H1 (cell line): Measurements from ENCODE around the gene ITPK1. TPM values are rescaled to one million over a fixed set of nuclear protein-coding genes. Genes with fewer than 3 reads are reported as not detected.
A peak's percentile ranks its signal among the peaks of the same experiment; 100 is the strongest.

ENCODE experiments used
- CTCF ChIA-PET: fragments of 300-600 bp; sonication (Branson Sonifier 250); formaldehyde crosslinking; loops from one replicate; lab custom pipeline; 2021; ENCODE audit not compliant: partially characterized antibody; lab: Charles Lee
- POLR2A ChIA-PET: fragments of 300-600 bp; sonication (Branson Sonifier 250); formaldehyde crosslinking; loops from one replicate; lab custom pipeline; 2021; ENCODE audit warnings: inconsistent platforms; ENCODE audit not compliant: partially characterized antibody; lab: Charles Lee
- DNase-seq, 2 experiments: peaks; one replicate each; pipeline versions ENCODE4 v3.0.0 to v3.0.0-alpha.2; 2010 to 2022; ENCODE audit warnings: low spot score in 2 of 2, low read depth in 1 of 2, mixed read lengths in 1 of 2
- FAIRE-seq: peaks from 2 replicates; lab custom pipeline; 2011; peaks lifted over from hg19 to GRCh38; lab: Jason Lieb, UNC
- H2AFZ ChIP-seq: 2 replicates; pipeline ENCODE4 v1.8.1; 2012; ENCODE audit warnings: low read length, inconsistent platforms
- H2AK5ac ChIP-seq: 2 replicates; pipeline ENCODE4 v1.6.1; 2013; ENCODE audit warnings: low read depth, low read length
- H2BK120ac ChIP-seq: replicated peaks from 2 replicates; pipeline ENCODE3; 2013; ENCODE audit warnings: low read depth, low read length, inconsistent platforms
- H2BK12ac ChIP-seq: 2 replicates; pipeline ENCODE4 v1.6.1; 2013; ENCODE audit warnings: low read depth, low read length
- H2BK15ac ChIP-seq: 2 replicates; pipeline ENCODE4 v1.6.1; 2013; ENCODE audit warnings: low read length
- H2BK20ac ChIP-seq: 2 replicates; pipeline ENCODE4 v1.6.1; 2013; ENCODE audit warnings: low read length
- H2BK5ac ChIP-seq: 2 replicates; pipeline ENCODE4 v1.6.1; 2013; ENCODE audit warnings: low read depth, low read length
- H3K14ac ChIP-seq: 2 replicates; pipeline ENCODE4 v1.6.1; 2013; ENCODE audit warnings: inconsistent platforms; ENCODE audit not compliant: insufficient read length
- H3K18ac ChIP-seq: 2 replicates; pipeline ENCODE4 v1.6.1; 2013; ENCODE audit warnings: low read length; ENCODE audit errors: extremely low read depth
- H3K23ac ChIP-seq: 2 replicates; pipeline ENCODE4 v1.6.1; 2013; ENCODE audit warnings: inconsistent platforms; ENCODE audit not compliant: insufficient read length
- H3K23me2 ChIP-seq: 2 replicates; pipeline ENCODE4 v1.6.1; 2013; ENCODE audit warnings: low read depth, low read length
- H3K27ac ChIP-seq: 2 replicates; pipeline ENCODE4 v1.6.1; 2011; ENCODE audit warnings: low read depth, low read length, inconsistent platforms
- H3K27me3 ChIP-seq, 4 experiments: replicated peaks in 1 of 4; 1 replicate in 1 of 4; 2 replicates in 3 of 4; pipeline versions ENCODE4 v1.6.1 to v1.8.1; 2011 to 2013; ENCODE audit warnings: low read length in 3 of 4, mild to moderate bottlenecking in 3 of 4, inconsistent platforms in 2 of 4, mixed read lengths in 2 of 4, moderate library complexity in 1 of 4; ENCODE audit not compliant: control insufficient read depth in 3 of 4, insufficient read depth in 3 of 4; ENCODE audit errors: extremely low read depth in 1 of 4
- H3K36me3 ChIP-seq, 4 experiments: 2 replicates each; pipeline versions ENCODE4 v1.6.1 to v1.8.1; 2011 to 2013; ENCODE audit warnings: mild to moderate bottlenecking in 4 of 4, low read length in 3 of 4, moderate library complexity in 2 of 4, control low read depth in 1 of 4, inconsistent platforms in 1 of 4; ENCODE audit not compliant: insufficient read depth in 4 of 4, control insufficient read depth in 2 of 4
- H3K4ac ChIP-seq: replicated peaks from 2 replicates; pipeline ENCODE3; 2013; ENCODE audit warnings: low read length, low read depth, mixed read lengths, inconsistent platforms; ENCODE audit not compliant: insufficient read length
- H3K4me1 ChIP-seq, 4 experiments: replicated peaks in 1 of 4; 1 replicate in 1 of 4; 2 replicates in 3 of 4; pipeline versions ENCODE4 v1.6.1 to v1.8.1; 2011 to 2013; ENCODE audit warnings: low read length in 3 of 4, inconsistent platforms in 2 of 4, mixed read lengths in 1 of 4; ENCODE audit not compliant: insufficient read depth in 4 of 4, control insufficient read depth in 3 of 4
- H3K4me2 ChIP-seq, 2 experiments: 2 replicates each; pipeline versions ENCODE4 v1.6.1 to v1.8.1; 2011 to 2013; ENCODE audit warnings: low read depth in 2 of 2, low read length in 2 of 2, control low read depth in 1 of 2, inconsistent platforms in 1 of 2, mild to moderate bottlenecking in 1 of 2; ENCODE audit not compliant: insufficient read depth in 1 of 2
- H3K4me3 ChIP-seq, 4 experiments: fragments of 200-600, 300-600 bp in 1 of 4; sonication (generic), shearing (Covaris generic), sonication (Bioruptor Twin) in 1 of 4; 2 replicates each; pipeline versions ENCODE4 v1.5.1 to v1.8.1; 2011 to 2016; ENCODE audit warnings: low read length in 4 of 4, low read depth in 3 of 4, control low read depth in 2 of 4, inconsistent platforms in 2 of 4, mild to moderate bottlenecking in 2 of 4, mixed read lengths in 1 of 4, moderate library complexity in 1 of 4; ENCODE audit not compliant: insufficient read depth in 2 of 4; ENCODE audit errors: extremely low read depth in 1 of 4
- H3K56ac ChIP-seq: replicated peaks from 2 replicates; pipeline ENCODE3; 2013; ENCODE audit warnings: low read depth, mild to moderate bottlenecking, mixed read lengths, low read length, inconsistent platforms; ENCODE audit not compliant: insufficient read length
- H3K79me1 ChIP-seq: 2 replicates; pipeline ENCODE4 v1.6.1; 2013; ENCODE audit warnings: low read depth, low read length, control low read depth
- H3K79me2 ChIP-seq, 2 experiments: 2 replicates each; pipeline versions ENCODE4 v1.6.1 to v1.8.1; 2012 to 2013; ENCODE audit warnings: low read length in 2 of 2, mild to moderate bottlenecking in 2 of 2, inconsistent platforms in 1 of 2; ENCODE audit not compliant: insufficient read depth in 2 of 2, control insufficient read depth in 1 of 2
- H3K9ac ChIP-seq, 4 experiments: replicated peaks in 1 of 4; 1 replicate in 1 of 4; 2 replicates in 3 of 4; pipeline versions ENCODE4 v1.6.1 to v1.8.1; 2011 to 2013; ENCODE audit warnings: low read depth in 3 of 4, low read length in 3 of 4, control low read depth in 2 of 4, mild to moderate bottlenecking in 2 of 4, moderate library complexity in 2 of 4, inconsistent platforms in 1 of 4; ENCODE audit errors: extremely low read depth in 1 of 4
- H3K9me3 ChIP-seq, 2 experiments: 2 replicates each; pipeline versions ENCODE4 v1.6.1 to v1.8.1; 2012 to 2013; ENCODE audit warnings: mild to moderate bottlenecking in 2 of 2, moderate library complexity in 2 of 2, control low read depth in 1 of 2, inconsistent platforms in 1 of 2, low read depth in 1 of 2, low read length in 1 of 2, mixed read lengths in 1 of 2; ENCODE audit not compliant: insufficient read depth in 2 of 2
- H4K20me1 ChIP-seq, 2 experiments: replicated peaks in 1 of 2; 2 replicates each; pipeline versions ENCODE3 to v1.8.1; 2011 to 2013; ENCODE audit warnings: inconsistent platforms in 2 of 2, low read length in 2 of 2, mild to moderate bottlenecking in 1 of 2; ENCODE audit not compliant: insufficient read depth in 2 of 2, control insufficient read depth in 1 of 2
- H4K5ac ChIP-seq: 2 replicates; pipeline ENCODE4 v1.6.1; 2013; ENCODE audit warnings: low read length, low read depth, mixed read lengths, inconsistent platforms; ENCODE audit not compliant: insufficient read length
- H4K8ac ChIP-seq: 2 replicates; pipeline ENCODE4 v1.8.0; 2013; ENCODE audit warnings: mild to moderate bottlenecking, moderate library complexity, low read length, inconsistent platforms; ENCODE audit not compliant: insufficient read depth; ENCODE audit errors: extremely low read depth
- H4K91ac ChIP-seq: replicated peaks from 2 replicates; pipeline ENCODE3; 2013; ENCODE audit warnings: low read length, mixed read lengths, inconsistent platforms; ENCODE audit not compliant: insufficient read length
- CHD2 ChIP-seq: IDR thresholded peaks from 2 replicates; pipeline ENCODE4 v1.6.1; 2012; ENCODE audit warnings: low read length, improper control_type of control experiment
- FOSL1 ChIP-seq: IDR thresholded peaks from 2 replicates; pipeline ENCODE4 v1.6.1; 2011; ENCODE audit warnings: mild to moderate bottlenecking, low read depth, low read length, moderate library complexity; ENCODE audit not compliant: insufficient read depth
- GTF2F1 ChIP-seq: IDR thresholded peaks from 2 replicates; pipeline ENCODE4 v1.6.1; 2012; ENCODE audit warnings: low read depth, low read length, improper control_type of control experiment, borderline replicate concordance
- JUND ChIP-seq: IDR thresholded peaks from 2 replicates; pipeline ENCODE4 v1.6.1; 2011; ENCODE audit warnings: mild to moderate bottlenecking, improper control_type of control experiment, low read length
- KDM4A ChIP-seq: IDR thresholded peaks from one replicate; pipeline ENCODE4 v1.7.1; 2012; ENCODE audit warnings: low read depth, mild to moderate bottlenecking, moderate library complexity, low read length, inconsistent platforms; ENCODE audit not compliant: severe bottlenecking
- MAFK ChIP-seq: IDR thresholded peaks from 2 replicates; pipeline ENCODE4 v1.6.1; 2012; ENCODE audit warnings: low read depth, mild to moderate bottlenecking, improper control_type of control experiment, low read length
- MAX ChIP-seq: IDR thresholded peaks from 2 replicates; pipeline ENCODE4 v1.6.1; 2012; ENCODE audit warnings: inconsistent platforms
- SIX5 ChIP-seq: IDR thresholded peaks from 2 replicates; pipeline ENCODE4 v1.6.1; 2011; ENCODE audit warnings: mild to moderate bottlenecking, low read depth, low read length
- SP2 ChIP-seq: IDR thresholded peaks from 2 replicates; pipeline ENCODE4 v1.6.1; 2012; ENCODE audit warnings: mild to moderate bottlenecking, low read length, inconsistent platforms
- SRF ChIP-seq: IDR thresholded peaks from 2 replicates; pipeline ENCODE4 v1.6.1; 2011; ENCODE audit warnings: mild to moderate bottlenecking, low read depth, low read length, moderate library complexity
- SUZ12 ChIP-seq: fragments of 200-600 bp; sonication (generic); IDR thresholded peaks from 2 replicates; pipeline ENCODE4 v1.6.1; 2012; ENCODE audit warnings: mild to moderate bottlenecking, inconsistent platforms, low read length, moderate library complexity, mixed read lengths
- WGBS, 2 experiments: shearing (Covaris generic) in 1 of 2; methylation state at CpG; one replicate each; pipeline versions ENCODE4 v1.1.6 to v1.1.7; 2013 to 2015; ENCODE audit warnings: low lambda C conversion rate in 2 of 2, mixed read lengths in 2 of 2, inconsistent platforms in 1 of 2, low coverage in 1 of 2, missing lambda C conversion rate in 1 of 2; ENCODE audit not compliant: insufficient replicate concordance in 2 of 2, insufficient coverage in 1 of 2, insufficient read length in 1 of 2; ENCODE audit errors: extremely low coverage in 1 of 2, missing lambda C conversion rate in 1 of 2; 5-methylcytosine and 5-hydroxymethylcytosine counted together
- polyA plus RNA-seq, 7 experiments: library from polyadenylated mRNA; depleted of rRNA in 3 of 7; stranded (reverse) in 5 of 7; unstranded in 2 of 7; fragments of >200 nt in 5 of 7; fragments of 200-250 nt in 2 of 7; gene quantifications; 1 replicate in 5 of 7; 2 replicates in 1 of 7; 4 replicates in 1 of 7; pipeline versions ENCODE4 v1.2.1 to v1.2.3, GENCODE V29; 2011 to 2013; ENCODE audit warnings: missing spikeins in 2 of 7, mixed read lengths in 2 of 7
- total RNA-seq: library from RNA; stranded (reverse); fragmentation: NEBNext Ultra II Directional; extraction: Animal tissue kit (Norgen Biotek cat#: 25700); gene quantifications from 2 replicates; pipeline ENCODE4 v1.2.1, GENCODE V29; 2021
- TF ChIP-seq, protein P1 (sequence below): IDR thresholded peaks from 2 replicates; pipeline ENCODE4 v1.6.1; 2011; ENCODE audit warnings: low read length, improper control_type of control experiment

ITPK1 gene
- total and polyA plus RNA-seq, 2 of the 8 experiments (the other 6 are each of a cell fraction or from before 2014, with no cell fraction given) = 108 to 143 TPM

DNA sequence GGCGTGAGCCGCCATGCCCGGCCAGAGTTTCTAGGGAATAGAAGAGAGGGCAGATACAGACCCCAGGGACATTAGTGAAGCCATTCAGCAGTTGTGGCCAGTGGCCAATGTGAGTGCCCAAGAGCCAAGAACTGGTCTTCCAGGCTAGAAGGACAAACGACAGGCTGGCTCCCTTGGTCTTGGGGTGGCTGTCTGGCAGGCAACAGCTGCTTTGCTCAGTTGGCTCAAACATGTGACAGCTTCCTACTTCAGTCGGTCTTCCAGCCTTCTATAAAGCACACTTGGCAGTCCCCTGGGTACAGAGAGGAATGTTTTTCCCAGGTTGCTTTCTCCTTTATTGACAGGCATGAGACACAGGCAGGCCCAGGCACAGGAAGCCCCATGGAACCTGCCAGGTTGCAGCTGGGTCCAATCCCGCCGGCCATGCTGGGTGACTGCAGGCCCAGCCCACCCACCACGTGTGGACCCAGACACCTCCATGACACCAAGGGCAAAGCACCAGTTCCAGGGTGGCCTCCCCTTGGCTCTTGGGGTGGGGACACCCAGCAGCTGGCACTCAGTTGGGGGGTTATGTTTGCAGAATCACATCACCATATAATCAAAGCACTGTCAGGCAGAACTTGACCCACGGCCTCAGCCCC, 177.4 kb downstream of the ITPK1 start:
- Histone ChIP-seq H3K27me3 (no peaks in the 10 kb centered on the region), H3K9ac (no peak overlapping the region), H2BK20ac (no peak overlapping the region), H4K5ac (no peak overlapping the region), H2AK5ac (no peak overlapping the region), H3K4me3 (no peak overlapping the region), H4K20me1 (peaks cover 8 to 9% of the 10 kb centered on the region in 2 experiments), H2BK12ac (no peak overlapping the region), H3K23ac (no peak overlapping the region), H3K79me1 (peaks cover 3% of the 10 kb centered on the region; the same call in 1 of the 2 replicates), H3K79me2 (no peaks in the 10 kb centered on the region), H3K36me3 (peaks cover 0 to 6% (median 0%) of the 10 kb centered on the region in 4 experiments; a peak in 1 of 8 replicates), H2AFZ (no peak overlapping the region), H2BK120ac (no peak overlapping the region), H3K23me2 (no peaks in the 10 kb centered on the region), H3K27ac (no peak overlapping the region), H4K8ac (peak overlapping the region; percentile 2; the same call in 1 of the 2 replicates), H3K4me2 (no peak overlapping the region), H3K4me1 (no peaks in the 10 kb centered on the region), H3K56ac (no peak overlapping the region), H2BK15ac (no peak overlapping the region), H3K14ac (no peak overlapping the region), H2BK5ac (no peak overlapping the region), H3K4ac (no peak overlapping the region), H3K18ac (no peak overlapping the region), H4K91ac (no peak overlapping the region), H3K9me3 (no peaks in the 10 kb centered on the region)
- WGBS, 2 experiments = 93% methylated on average over 9 of the region's 9 CpGs; no CpG with 5 or more reads in 1 of the 2 experiments
- FAIRE-seq (no peak), DNase-seq (no peak)
- ChIA-PET CTCF (interaction anchor here (0.5 to 1.5 kb wide), 4 partner anchors 13 to 194 kb away, joined by 3 to 5 read pairs (median 4); no protein-coding TSS in a partner anchor), POLR2A (interaction anchor here (1.4 kb wide), 1 partner anchor 12 kb away, joined by 3 read pairs; no protein-coding TSS in a partner anchor)
- no peak for TF ChIP-seq SRF
- TF ChIP-seq MAX = no peak
- TF ChIP-seq FOSL1 = no peak
- TF ChIP-seq MAFK = no peak
- TF ChIP-seq GTF2F1 = no peak
- TF ChIP-seq KDM4A = no peak
- no peak for TF ChIP-seq JUND
- no peak for TF ChIP-seq SIX5
- TF ChIP-seq SP2 = no peak
- TF ChIP-seq CHD2 = no peak
- TF ChIP-seq SUZ12 = no peak
- TF ChIP-seq, protein P1, sequence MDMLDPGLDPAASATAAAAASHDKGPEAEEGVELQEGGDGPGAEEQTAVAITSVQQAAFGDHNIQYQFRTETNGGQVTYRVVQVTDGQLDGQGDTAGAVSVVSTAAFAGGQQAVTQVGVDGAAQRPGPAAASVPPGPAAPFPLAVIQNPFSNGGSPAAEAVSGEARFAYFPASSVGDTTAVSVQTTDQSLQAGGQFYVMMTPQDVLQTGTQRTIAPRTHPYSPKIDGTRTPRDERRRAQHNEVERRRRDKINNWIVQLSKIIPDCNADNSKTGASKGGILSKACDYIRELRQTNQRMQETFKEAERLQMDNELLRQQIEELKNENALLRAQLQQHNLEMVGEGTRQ = no peak
